M059J (cell line): Measurements from ENCODE around the gene SIGLEC7. TPM values are rescaled to one million over a fixed set of nuclear protein-coding genes. Genes with fewer than 3 reads are reported as not detected.

Experiments used
- DNase-seq: peaks from one replicate; pipeline ENCODE4 v3.0.0-alpha.2; 2012; ENCODE audit warnings: low read depth
- total RNA-seq: library from RNA; depleted of rRNA; stranded (reverse); fragments of >200 nt; shearing (Covaris generic); gene quantifications from 2 replicates; pipeline ENCODE4 v1.2.3, GENCODE V29; 2014

SIGLEC7 gene
- total RNA-seq, 1 experiment from 2014 or later, result not detected

DNA sequence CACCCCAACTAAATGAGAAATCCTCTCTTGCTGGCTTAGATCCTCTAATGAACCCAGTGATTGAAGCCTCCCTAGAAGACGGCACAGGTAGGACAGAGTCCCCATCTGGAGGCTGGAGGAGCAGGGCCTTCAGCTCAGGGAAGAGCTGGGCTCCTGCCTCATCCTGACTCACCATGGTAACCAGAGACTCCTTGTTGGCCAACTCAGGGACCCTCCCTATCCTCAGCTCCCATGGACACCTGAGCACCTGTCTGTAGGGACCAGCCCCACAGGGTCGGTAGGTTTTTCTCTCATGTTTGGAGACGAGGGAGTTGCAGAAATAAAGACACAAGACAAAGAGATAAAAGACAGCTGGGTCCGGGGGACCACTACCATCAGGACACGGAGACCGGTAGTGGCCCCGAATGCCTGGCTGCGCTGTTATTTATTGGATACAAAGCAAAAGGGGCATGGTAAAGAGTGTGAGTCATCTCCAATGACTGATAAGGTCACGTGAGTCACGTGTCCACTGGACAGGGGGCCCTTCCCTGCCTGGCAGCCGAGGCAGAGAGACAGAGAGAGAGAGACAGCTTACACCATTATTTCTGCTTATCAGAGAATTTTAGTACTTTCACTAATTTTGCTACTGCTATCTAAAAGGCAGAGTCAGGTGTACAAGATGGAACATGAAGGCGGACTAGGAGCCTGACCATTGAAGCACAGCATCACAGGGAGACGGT, 26.6 kb downstream of the SIGLEC7 start:
- DNase-seq, result no peak

DNA sequence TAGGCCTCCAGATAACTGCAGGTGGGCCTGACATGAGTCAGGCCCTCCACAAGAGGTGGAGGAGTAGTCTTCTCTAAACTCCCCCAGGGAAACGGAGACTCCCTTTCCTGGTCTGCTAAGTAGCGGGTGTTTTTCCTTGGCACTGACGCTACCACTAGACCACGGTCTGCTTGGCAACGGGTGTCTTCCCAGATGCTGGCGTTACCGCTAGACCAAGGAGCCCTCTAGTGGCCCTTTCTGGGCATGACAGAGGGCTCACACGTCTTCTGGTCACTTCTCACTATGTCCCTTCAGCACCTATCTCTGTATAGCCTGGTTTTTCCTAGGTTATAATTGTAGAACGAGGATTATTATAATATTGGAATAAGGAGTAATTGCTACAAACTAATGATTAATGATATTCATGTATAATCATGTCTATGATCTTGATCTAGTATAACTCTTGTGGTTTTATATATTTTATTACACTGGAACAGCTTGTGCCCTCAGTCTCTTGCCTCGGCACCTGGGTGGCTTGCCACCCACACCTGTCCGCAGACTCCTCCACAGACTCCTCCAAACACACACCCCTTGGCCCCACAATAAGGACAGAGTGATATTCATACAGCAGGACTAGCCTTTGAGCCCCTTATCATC, 27.3 kb downstream of the SIGLEC7 start:
- peak; percentile 62 for DNase-seq

DNA sequence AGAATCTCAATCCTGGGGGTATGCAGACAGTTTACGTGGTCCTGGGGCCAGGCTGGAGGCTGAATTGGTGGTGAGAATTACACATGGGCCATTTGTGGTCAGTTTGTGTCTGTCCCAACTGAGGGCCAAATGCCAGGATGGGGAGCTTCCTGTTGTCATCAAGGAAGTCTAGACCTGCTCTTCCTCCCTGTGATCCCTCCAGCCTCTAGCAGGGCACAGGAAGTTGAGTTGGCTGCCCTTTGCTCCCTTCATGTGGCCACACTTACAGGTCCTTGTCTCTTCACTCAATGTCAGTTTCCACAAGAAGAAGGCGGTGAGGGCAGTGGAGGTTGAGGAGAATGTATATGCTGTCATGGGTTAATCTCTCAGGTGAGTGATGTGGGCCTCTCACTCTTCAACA, 30.1 kb downstream of the SIGLEC7 start:
- DNase-seq, result no peak

DNA sequence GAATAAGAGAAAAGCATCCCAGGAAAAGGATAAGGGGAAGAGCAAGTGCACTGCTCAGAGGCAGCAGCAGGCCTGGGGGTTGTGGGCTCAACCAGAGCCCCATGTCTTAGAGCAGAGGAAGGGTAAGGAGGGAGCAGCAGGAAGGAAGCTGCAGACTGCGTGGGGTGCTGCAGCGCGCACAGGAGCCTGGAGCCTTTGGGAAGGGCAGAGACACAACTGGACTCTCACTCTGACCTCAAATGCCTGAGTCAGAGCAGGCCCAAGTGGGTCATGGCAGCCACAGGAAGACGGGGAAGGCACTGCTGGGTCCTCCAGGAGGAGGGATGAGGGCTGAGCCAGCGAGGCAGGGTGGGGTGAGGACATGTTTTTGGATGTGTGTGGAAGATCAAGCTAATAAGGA, 31.6 kb downstream of the SIGLEC7 start:
- DNase-seq, result no peak

DNA sequence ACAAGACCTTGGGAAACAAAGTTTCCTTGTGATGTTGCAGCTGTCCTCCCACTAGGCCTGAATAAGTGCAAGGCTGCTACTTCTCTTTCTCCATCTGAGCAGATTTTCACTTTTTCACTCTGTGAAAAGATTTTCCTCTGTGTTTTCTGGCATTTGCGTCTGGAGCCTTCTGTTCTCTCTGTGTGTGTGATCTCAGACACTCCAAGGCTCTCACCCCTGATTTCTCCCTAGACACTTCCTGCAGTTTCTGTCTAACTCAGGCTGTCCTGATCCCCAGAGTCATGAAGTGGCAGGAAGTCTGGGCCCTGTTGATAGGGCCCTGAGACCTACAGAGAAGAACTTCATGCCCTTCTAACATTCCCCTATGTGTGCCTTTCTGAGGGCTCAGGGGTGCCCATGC, 37.2 kb downstream of the SIGLEC7 start:
- DNase-seq, result no peak

DNA sequence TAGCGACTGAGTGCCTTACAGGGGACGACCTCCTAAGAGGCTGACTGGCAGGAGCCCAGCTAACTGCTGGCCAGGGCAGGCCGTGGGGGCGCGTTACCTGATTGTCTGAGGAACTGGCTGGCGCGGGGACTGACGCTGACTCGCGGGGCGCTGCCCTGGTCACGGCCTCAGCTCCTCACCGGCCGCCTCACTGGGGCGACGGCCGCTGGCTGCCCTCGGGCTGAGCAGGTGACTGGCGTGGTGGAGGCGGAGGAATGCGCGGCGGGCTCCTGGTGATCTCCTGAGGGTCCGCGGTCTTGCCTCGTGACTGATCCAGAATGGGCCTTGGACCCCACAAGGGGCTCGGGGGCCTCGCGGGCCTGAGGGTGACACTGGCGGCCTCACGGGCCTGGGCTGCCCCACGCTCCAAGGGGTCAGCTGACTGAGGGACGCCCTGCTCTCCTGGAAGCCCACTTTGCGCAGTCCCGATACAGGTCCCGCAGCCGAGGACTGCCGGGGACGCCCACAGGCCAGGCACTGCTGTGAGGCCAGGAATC, 39.3 kb downstream of the SIGLEC7 start:
- no peak for DNase-seq

DNA sequence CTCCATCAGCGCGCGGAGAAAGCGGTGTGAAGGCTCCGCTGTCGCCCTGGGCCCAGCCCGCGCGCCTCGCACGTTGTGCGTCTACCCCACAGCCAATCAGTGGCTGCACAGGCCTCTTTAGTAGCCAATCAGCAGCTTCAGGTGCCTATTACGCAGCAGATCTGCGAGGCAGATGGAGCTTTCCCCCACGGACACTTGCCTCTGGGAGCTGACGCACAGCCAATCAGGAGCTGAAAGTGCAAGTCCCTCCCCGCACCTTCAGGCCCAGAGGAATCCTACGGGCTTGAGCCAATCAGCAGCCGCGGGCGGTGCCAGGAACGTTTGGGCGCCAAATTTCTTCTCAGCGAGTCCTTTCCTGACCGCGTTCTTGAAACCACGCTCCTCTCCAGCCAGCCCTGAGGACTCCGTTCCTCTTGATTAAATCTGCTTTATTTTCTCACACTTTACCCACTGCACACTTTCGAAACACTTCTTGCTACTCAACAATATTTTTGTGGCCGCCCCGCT, 39.9 kb downstream of the SIGLEC7 start:
- no peak for DNase-seq

DNA sequence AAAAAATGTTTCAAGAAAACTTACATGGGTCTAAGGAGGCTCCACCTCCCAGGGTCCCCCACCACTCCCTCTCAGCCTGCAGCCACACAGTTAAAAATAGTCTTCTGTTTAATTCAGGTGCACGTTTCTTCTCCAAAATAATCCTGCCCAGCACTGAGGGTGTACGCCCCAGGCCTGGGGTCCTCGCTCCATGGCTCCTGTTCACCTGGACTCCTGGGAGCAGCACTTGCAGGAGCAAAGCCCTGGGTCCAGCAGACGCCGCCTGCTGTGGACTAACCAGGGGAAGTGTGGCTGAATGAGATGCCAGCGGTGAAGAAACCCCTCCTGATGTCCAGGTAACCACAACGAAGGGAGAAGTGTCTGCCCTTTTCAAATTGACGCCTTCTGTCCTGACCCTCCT, 41.5 kb downstream of the SIGLEC7 start:
- no peak for DNase-seq

DNA sequence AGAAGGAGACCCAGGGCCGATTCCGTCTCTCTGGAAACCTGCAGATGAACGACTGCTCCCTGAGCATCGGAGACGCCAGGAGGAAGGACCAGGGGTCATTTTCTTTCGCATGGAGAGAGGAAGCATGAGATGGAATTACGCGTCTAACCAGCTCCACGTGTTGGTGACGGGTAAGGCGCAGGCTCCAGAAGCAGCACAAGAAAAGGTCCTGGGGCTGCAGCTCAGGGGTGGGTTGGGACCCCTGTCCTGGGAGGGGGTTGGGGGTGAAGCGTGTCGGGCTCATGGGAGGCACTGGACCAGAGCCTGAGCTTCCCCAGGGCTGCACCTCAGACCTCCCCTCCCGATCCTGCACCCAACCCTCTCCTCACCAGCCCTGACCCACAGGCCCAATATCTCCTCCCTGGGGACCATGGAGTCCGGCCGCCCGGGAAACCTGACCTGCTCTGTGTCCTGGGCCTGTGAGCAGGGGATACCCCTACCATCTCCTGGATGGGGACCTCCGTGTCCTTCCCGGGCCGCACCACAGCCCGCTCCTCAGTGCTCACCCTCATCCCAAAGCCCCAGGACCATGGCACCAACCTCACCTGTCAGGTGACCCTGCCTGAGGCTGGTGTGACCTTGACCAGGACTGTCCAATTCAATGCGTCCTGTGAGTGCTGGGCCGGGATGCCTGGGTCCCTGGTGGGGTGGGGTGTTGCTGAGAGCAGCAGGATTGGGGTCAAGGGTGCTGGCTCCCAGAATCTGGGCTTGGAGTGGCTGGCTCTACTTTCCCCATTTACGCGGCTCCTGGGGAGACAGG, 43.2 kb downstream of the SIGLEC7 start:
- DNase-seq, result no peak

DNA sequence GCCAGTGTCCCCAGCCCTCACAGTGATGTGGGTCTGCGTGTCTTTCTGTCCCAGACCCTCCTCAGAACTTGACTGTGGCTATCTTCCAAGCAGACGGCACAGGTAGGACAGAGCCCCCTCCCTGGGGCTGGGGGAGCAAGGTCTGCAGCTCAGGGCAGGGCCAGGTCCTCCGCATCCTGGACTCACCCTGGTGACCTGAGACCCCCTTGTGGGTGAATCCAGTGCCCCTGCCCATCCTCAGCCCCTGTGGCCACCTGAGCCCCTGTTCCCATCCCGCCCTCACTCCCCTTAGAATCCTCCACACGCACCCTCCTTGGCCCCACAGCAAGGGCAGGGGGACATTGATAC, 43.7 kb downstream of the SIGLEC7 start:
- DNase-seq, result no peak

DNA sequence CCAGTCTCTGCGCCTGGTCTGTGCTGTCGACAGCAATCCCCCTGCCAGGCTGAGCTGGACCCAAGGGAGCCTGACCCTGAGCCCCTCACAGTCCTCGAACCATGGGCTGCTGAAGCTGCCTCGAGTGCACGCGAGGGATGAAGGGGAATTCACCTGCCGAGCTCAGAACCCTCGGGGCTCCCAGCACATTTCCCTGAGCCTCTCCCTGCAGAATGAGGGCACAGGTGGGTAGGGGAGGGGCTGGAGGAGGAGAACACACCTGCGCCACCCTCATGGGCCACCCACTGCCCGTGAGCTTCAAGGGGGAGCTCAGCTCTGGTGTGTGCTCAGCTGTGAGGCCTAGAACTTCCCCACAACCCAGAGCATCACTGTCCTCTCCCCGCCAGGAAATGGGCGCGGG, 44.2 kb downstream of the SIGLEC7 start:
- DNase-seq, result no peak

DNA sequence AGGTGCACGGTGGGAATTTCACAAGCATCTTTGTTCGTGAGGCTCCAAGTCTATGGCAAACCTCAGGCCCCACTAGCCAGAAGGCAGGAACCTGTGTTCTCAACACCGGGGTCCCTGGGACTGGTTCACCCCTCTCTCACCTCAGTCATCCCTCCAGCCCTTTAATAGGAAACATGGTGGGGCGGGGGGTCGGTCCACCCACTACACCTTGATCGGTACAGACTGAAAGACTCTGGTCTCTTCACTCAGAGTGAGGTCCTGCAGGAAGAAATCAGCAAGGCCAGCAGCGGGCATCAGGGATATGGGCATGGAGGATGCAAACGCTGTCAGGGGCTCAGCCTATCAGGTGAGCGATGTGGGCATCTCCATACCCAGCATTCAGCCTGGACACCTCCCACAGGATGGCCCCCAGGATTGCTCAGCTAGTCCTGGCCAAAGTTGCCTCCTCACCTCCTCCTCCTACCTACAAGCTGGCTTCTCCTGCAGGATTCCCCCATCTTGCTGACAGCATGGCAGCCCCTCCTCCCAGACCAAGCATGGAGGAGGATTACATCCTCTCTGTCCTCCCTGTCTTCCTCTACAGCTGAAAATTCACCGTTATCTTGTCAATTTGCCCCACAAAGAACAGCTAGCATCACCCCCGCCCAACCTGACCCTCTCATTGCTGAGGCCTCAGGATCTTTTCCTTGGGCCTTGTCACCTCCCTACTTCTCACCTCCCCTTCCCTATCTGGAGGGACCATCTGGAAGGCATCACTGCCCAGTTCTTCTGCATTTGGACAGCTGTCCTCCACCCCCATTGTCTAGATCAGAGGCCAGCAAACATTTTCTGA, 45.5 kb downstream of the SIGLEC7 start:
- DNase-seq, result no peak

DNA sequence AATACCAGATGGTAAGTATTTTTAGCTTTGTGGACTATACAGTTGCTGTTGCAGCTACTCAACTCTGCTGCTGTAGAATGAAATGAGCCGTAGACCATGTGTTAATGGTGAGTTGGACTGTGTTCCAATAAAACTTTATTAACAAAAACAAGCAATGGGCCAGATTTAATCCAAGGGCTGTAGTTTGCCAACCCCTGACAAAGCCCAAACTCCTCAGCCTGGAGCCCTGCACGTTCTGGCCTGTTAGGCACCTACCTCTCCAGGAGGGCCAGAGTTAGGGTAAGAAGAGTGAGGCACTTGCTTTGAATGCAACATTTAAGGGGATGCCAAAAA, 46.1 kb downstream of the SIGLEC7 start:
- no peak for DNase-seq

DNA sequence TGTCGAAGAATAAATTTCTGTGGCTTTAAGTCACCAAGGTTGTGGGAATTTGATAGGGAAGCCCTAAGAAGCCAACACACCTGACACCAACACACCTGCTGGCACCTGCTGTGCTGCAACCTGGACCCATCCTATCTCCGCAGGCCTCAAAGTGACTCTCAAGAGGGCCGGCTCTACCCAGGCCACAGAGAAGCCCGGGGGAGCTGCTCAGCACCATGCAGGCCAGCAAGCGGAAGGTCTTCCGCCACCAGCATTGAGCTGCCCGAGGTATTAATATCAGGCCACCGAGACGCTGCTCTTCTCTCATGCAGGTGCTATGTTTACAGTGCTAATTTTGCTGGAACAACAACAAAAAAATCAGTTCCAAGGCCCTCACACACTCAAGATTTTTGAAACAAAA, 50.6 kb downstream of the SIGLEC7 start:
- DNase-seq, result no peak

DNA sequence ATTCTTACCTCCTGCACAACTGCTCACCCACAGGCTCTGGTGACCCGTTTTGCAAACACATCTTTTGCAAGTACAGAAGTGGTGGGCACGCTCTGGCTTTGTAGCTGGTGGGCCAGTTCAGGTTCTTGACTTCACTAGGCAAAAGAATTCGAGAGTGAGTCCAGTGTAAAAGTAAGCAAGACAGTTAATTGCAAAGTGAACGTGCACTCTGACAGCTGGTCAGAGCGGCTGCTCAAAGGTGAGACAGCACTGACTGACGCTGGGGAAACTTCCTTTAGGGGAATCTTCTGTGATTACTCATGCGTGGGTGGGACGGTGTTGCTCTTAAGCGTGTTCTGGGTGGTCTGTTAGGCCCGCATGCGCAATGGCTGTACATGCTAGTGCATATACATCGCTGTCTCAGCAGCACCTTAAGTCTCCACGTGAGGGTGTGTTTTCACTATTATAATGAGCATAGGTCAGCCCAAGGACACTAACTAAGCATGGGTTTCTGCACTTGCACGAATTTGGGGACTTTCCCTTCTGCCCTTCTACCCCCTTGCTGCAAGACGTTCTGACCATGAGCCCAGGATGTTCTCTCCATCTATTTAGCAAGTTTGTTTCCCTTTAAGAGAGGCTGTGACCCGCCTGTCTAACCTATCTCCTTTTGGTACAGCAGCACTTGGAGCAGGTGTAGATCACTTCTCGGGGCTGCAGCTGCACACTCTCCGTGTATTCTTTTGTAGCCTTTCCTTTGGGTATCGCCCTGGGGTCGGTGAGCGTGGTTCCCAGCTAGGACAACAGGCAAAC, 52.6 kb downstream of the SIGLEC7 start:
- DNase-seq, result no peak

DNA sequence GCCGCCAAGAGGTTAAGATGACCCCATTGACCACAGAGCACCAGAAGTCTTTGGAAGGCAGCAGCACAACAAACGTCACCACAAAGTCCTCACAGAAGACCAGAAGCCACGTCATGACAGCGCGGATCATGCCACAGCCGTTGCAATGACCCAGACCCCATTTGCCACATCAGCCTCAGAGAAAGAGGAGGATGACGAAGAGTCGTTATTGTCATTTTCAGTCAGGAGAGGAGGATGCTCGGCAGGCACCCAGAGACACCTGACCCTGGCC, 53.1 kb downstream of the SIGLEC7 start:
- no peak for DNase-seq

DNA sequence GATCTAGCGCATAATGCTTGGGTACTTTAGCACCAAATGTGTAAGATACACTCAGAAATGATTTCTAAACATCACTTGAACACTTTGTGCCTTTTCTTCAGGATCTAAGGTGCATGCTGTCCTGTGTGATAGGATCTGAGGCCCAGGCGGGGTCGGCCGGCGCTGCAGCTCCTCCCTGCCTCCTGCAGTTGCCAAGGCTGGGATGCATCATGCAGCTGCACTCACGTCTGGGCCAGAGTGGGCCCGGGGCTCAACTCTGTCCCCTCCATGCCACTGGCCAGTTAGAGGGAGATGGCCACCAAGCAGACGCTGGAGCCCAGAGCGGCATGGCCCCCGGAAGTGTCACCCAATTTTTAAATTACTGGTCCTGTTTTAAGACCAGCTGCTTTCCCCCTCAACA, 53.5 kb downstream of the SIGLEC7 start:
- DNase-seq, result no peak

DNA sequence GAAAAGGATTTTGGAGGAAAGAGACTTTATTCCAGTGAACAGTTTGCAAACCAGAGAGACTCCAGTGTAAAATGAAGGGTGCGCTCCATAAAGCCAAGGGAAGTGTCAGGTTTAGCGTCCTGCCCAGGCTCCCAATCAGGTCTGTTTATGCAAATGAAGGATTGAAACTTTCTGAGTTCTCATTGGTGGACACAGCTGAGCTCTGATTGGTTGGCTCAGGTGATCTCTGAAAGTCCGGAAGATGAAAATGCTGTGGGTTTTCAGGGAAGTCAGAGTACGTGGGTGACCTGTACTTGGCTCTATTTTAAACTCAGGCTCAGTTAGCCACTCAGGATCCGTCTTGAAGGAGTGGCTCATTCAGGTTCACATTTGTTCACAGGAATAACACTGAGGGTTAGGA, 54.1 kb downstream of the SIGLEC7 start:
- DNase-seq, result no peak

DNA sequence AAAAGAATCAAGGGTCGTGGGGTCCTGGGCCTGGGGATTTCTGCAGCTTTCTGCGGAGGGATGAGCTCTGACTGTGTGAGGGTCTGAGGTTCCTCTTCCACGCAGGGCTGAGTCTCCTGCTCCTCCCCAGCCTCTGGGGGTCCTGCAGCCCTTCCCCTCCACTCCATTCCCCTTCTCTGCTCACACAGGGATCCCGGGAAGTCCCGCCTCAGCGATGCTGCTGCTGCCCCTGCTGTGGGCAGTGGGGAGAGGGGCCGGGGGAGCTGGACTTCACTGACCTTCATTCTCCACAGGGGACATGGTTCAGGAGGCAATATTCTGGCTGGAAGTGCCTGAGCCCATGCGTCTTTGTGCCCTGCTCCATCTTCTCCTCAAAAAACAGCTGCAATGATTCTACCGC, 56.5 kb downstream of the SIGLEC7 start:
- no peak for DNase-seq

DNA sequence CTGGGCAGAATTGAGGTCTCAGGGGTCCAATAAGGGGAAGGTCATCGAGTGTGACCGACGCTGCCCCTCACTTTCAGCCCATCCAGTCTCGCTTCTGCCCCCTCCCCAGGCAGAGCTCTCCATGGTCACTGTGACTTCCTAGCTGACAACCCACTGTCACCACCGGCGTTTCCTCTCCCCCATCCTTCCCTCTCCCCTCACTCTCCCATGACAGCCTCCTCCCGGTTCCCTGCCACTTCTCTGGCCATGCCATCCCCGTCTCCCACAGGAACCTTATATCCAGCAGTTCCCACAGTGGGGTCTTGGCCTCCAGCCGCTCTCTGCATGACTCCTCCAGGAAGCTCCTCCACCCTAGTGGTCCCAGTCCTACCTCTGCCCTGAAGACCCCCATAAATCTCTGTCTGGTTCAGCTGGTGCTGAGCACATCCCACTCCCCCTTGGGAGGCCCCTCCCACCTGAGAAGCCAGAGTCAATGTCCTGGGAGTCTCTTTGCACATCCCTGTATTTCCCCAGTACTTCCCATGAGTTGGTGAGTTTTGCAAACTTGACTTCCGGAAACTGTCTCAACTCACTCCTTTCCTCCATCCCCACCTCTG, 58.1 kb downstream of the SIGLEC7 start:
- DNase-seq, result no peak

DNA sequence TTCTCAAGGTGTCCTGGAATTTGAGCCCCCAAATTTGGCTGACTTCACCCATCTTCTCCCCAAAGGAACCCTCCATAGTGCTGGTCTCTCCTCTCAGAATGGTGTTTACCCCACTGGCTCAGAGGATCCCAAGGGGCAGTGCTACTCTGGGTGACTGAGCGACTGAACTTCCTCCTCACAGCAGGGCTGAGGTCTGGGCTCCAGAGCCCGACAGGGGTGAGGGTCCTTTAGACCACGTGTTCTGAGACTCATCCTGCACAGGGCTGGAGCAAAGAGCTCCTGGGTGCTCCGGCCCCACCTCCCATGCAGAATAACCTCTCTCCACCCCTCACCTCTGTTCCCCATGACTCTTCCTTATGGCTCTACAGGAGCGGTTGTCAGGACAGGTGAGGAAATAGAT, 59.6 kb downstream of the SIGLEC7 start:
- DNase-seq, result no peak
